HL-60 (cell line): ENCODE data around the gene DNAH8.

Source experiments
- DNase-seq, 2 experiments: peaks; one replicate each; pipeline ENCODE4 v3.0.0-alpha.2; 2010 to 2020; ENCODE audit warnings: low read depth in 1 of 2, low spot score in 1 of 2
- H3K27ac ChIP-seq: fragments of 250-450 bp; sonication (Bioruptor Pico); replicated peaks from 2 replicates; pipeline ENCODE4 v1.5.1; 2020; ENCODE audit warnings: mild to moderate bottlenecking, moderate library complexity
- H3K27me3 ChIP-seq: fragments of 250-450 bp; sonication (Bioruptor Pico); 2 replicates; pipeline ENCODE4 v1.5.1; 2021; ENCODE audit warnings: mild to moderate bottlenecking, moderate library complexity; ENCODE audit not compliant: insufficient read depth, poor library complexity, severe bottlenecking
- H3K4me3 ChIP-seq: replicated peaks from 2 replicates; pipeline ENCODE4 v1.5.1; 2011; ENCODE audit warnings: mild to moderate bottlenecking, control low read depth, low read length; ENCODE audit not compliant: insufficient read depth
- CTCF ChIP-seq: IDR thresholded peaks from one replicate; pipeline ENCODE4 v1.5.1; 2011; ENCODE audit warnings: low read length, control low read depth, inconsistent platforms; ENCODE audit not compliant: insufficient read depth
- GABPA ChIP-seq: IDR thresholded peaks from 2 replicates; pipeline ENCODE4 v1.6.1; 2012; ENCODE audit warnings: low read depth
- POLR2AphosphoS5 ChIP-seq: IDR thresholded peaks from 2 replicates; pipeline ENCODE4 v1.6.1; 2012; ENCODE audit warnings: low read depth
- REST ChIP-seq: IDR thresholded peaks from 2 replicates; pipeline ENCODE4 v1.6.1; 2012; ENCODE audit warnings: low read depth; ENCODE audit not compliant: insufficient replicate concordance
- SPI1 ChIP-seq: IDR thresholded peaks from 2 replicates; pipeline ENCODE4 v1.6.1; 2012; ENCODE audit warnings: low read depth, mild to moderate bottlenecking, borderline replicate concordance

Gene DNAH8

GRCh38 chr6:39063526-39063925, 348.4 kb downstream of the DNAH8 start:
- no peaks in the 10 kb centered on the region for H3K27me3 ChIP-seq
- no peak for DNase-seq
- TF ChIP-seq SPI1 (no peak), POLR2AphosphoS5 (no peak), REST (no peak), CTCF (no peak), GABPA (no peak)

GRCh38 chr6:39065561-39065960, 350.4 kb downstream of the DNAH8 start:
- Histone ChIP-seq H3K4me3 (no peak overlapping the region), H3K27ac (no peak overlapping the region), H3K27me3 (no peaks in the 10 kb centered on the region)
- TF ChIP-seq REST = no peak
- TF ChIP-seq GABPA = no peak
- TF ChIP-seq CTCF = no peak
- TF ChIP-seq POLR2AphosphoS5 = no peak
- no peak for TF ChIP-seq SPI1
- no peak for DNase-seq

More at GRCh38 chr6:39063526-39063925, 348.4 kb downstream of the DNAH8 start:
- Histone ChIP-seq H3K4me3 (no peak overlapping the region), H3K27ac (no peak overlapping the region)

GRCh38 chr6:39068391-39068790, 353.3 kb downstream of the DNAH8 start:
- Histone ChIP-seq H3K27ac (no peak overlapping the region), H3K27me3 (no peaks in the 10 kb centered on the region), H3K4me3 (no peak overlapping the region)
- DNase-seq = no peak
- TF ChIP-seq SPI1 = no peak
- no peak for TF ChIP-seq GABPA
- no peak for TF ChIP-seq CTCF
- no peak for TF ChIP-seq POLR2AphosphoS5
- no peak for TF ChIP-seq REST
